HG02678 (cell line): ENCODE measurements around the gene TMEM238L.

Experiments
- ATAC-seq: cut with Tn5 transposase; IDR thresholded peaks from one replicate; pipeline ENCODE4 v1.9.1; 2021; ENCODE audit warnings: mild to moderate bottlenecking, moderate library complexity; ENCODE audit not compliant: unreplicated experiment

TMEM238L gene

DNA sequence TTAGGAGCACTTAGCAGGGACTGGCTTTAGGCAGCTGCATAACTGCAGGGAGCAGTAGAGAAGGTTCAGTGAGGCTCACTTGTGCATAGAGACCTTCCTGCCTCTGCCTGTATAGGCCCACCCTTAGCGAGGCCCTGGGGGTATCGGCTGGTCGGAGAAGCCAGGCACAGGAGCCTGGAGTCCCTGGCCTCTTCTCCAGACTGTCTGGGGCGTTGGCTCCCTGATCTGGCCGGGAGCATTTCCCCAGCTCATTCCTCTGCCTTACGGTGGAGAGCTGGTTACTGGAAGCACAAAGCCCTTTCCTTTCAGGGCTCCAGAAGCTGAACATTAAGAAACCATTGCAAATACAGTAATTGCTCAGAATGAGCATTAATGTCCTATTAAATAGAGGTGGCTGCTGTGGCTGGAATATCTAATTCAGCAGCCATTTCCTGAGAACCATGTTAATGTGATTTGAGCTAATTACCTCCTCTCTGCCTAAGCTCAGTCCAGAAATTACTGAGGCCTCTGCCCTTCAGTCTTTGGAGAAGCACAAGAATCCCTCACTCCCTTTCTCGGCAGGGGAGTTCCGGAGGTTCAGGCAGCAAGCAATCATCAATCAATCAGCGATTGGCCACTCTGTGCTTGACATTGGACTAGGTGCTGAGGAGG is 55.2 kb downstream of the TMEM238L start:
- no peak for ATAC-seq

DNA sequence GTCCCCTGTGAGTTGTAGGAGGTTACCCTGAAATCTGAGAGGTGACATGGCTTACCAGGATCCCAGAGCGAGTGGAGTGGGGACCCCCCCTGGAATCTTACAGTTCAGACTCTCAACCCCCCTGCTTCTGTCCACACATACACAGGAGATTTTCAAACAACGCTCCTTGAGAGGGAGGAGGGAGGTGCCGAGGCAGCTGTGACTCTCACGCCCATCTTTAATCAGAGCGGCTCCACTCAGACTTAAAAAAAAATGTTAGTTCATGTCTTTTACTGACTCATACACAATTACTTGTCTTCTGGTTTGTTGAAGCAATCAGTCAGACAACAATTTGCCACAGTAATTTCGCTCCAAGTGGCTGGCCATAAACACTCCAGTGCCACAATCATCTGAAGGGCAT is 58.7 kb downstream of the TMEM238L start:
- no peak for ATAC-seq
